Adrenal gland (tissue), 5 donors: Measurements from ENCODE around the gene MIER1.

Source experiments
- CTCF ChIP-seq, 6 experiments: fragments of 450-650 bp in 4 of 6; fragments of 200-600 bp in 2 of 6; sonication (generic) in 1 of 6; IDR thresholded peaks; 1 replicate in 5 of 6; 2 replicates in 1 of 6; pipeline versions ENCODE4 v1.5.1 to v1.8.0; 2016 to 2021; ENCODE audit warnings: antibody characterized with exemption in 6 of 6, mild to moderate bottlenecking in 2 of 6, moderate library complexity in 1 of 6
- POLR2A ChIP-seq, 2 donors: fragments of 450-650 bp; IDR thresholded peaks; one replicate each; pipeline ENCODE4 v1.6.1; 2017; ENCODE audit warnings: antibody characterized with exemption in 2 of 2, mild to moderate bottlenecking in 2 of 2, moderate library complexity in 1 of 2
- donor health status: DM: no; HTN: no; CAD: no.

GRCh38 chr1:66998972-66999371 is 74.2 kb downstream of the MIER1 start:
- TF ChIP-seq CTCF (IDR thresholded peaks at IDR 0.05) (no peak), POLR2A (IDR thresholded peaks at IDR 0.05) (no peak)
